ENCODE results near the gene FOXL3. TPM values are rescaled to one million over a fixed set of nuclear protein-coding genes. Genes with fewer than 3 reads are reported as not detected.
A peak's percentile ranks its signal among the peaks of the same experiment; 100 is the strongest.

FOXL3 gene
- total RNA-seq, 1 experiment from 2014 or later = not detected

GRCh38 chr7:265998-266850 lies 23.7 kb upstream of the FOXL3 start:
- H3K27ac ChIP-seq (ENCODE audit: low read length) = no peak overlapping the region
- DNase-seq (ENCODE audit: low read depth, low spot score) = no peak
- peak; percentile 27 for ATAC-seq
- no TSS peak for BruUV-seq (replicated peaks)
- H3K27me3 ChIP-seq (ENCODE audit: control insufficient read depth, insufficient read depth, low read length) = peaks cover 7% of the 10 kb centered on the region; the same call in 1 of the 2 replicates
- ChIA-PET POLR2A (no interaction called here), CTCF (interaction anchor here (1.6 kb wide), 1 partner anchor 202 kb away, joined by 7 read pairs; no protein-coding TSS in a partner anchor)
- 0 out of 2 replicates have a peak, but pooled peaks cover 4% of the 10 kb centered on the region for H3K9me3 ChIP-seq (ENCODE audit: control insufficient read depth, insufficient read depth, low read depth, low read length)
- intact Hi-C loops (cut with micrococcal nuclease; ENCODE audit: unreplicated experiment) = no loop called here
- no peaks in the 10 kb centered on the region for H3K36me3 ChIP-seq (ENCODE audit: control insufficient read depth, insufficient read depth, low read length)
- in situ Hi-C loops (cut with HindIII; ENCODE audit: low pct_unique_long_range_greater_than_20kb, low sequenced_read_pairs) = no loop called here
- no peak overlapping the region for H3K4me3 ChIP-seq (ENCODE audit: low read depth in 2 of 2, low read length in 2 of 2)
- TF ChIP-seq POLR2AphosphoS5 (IDR thresholded peaks at IDR 0.05; ENCODE audit: low read depth, low read length) = no peak
- no peak for TF ChIP-seq SIN3A (IDR thresholded peaks at IDR 0.05; ENCODE audit: borderline replicate concordance, insufficient read depth, low read depth, low read length)
- TF ChIP-seq REST (IDR thresholded peaks at IDR 0.05; ENCODE audit: insufficient read depth in 1 of 2, low read depth in 2 of 2, low read length in 1 of 2) = no peak
- TF ChIP-seq TCF7L2 (IDR thresholded peaks at IDR 0.05; ENCODE audit: low read depth, low read length) = no peak
- TF ChIP-seq CTCF (IDR thresholded peaks at IDR 0.05) = no peak
- H3K4me1 ChIP-seq (ENCODE audit: control insufficient read depth, insufficient read depth, low read length) = peaks cover 3% of the 10 kb centered on the region; the same call in 1 of the 2 replicates

GRCh38 chr7:266851-267840 lies 22.8 kb upstream of the FOXL3 start:
- Histone ChIP-seq H3K4me1 (ENCODE audit: control insufficient read depth, insufficient read depth, low read length) (peaks cover 3% of the 10 kb centered on the region; the same call in 1 of the 2 replicates), H3K36me3 (ENCODE audit: control insufficient read depth, insufficient read depth, low read length) (no peaks in the 10 kb centered on the region), H3K27ac (ENCODE audit: low read length) (no peak overlapping the region), H3K9me3 (ENCODE audit: control insufficient read depth, insufficient read depth, low read depth, low read length) (0 out of 2 replicates have a peak, but pooled peaks cover 4% of the 10 kb centered on the region), H3K4me3 (ENCODE audit: low read depth in 2 of 2, low read length in 2 of 2) (no peak overlapping the region), H3K27me3 (ENCODE audit: control insufficient read depth, insufficient read depth, low read length) (peaks cover 7% of the 10 kb centered on the region; the same call in 1 of the 2 replicates)
- TF ChIP-seq SIN3A (IDR thresholded peaks at IDR 0.05; ENCODE audit: borderline replicate concordance, insufficient read depth, low read depth, low read length) (no peak), CTCF (IDR thresholded peaks at IDR 0.05) (peak; percentile 98)
- DNase-seq (ENCODE audit: low read depth, low spot score) (no peak), ATAC-seq (peak; percentile 76)
- ChIA-PET CTCF (interaction anchor here (0.8 kb wide), 1 partner anchor 199 kb away, joined by 3 read pairs; no protein-coding TSS in a partner anchor), POLR2A (no interaction called here)
- in situ Hi-C loops (cut with HindIII; ENCODE audit: low pct_unique_long_range_greater_than_20kb, low sequenced_read_pairs) = no loop called here
- BruUV-seq (replicated peaks) = no TSS peak
- intact Hi-C loops (cut with micrococcal nuclease; ENCODE audit: unreplicated experiment) = no loop called here

All from Panc1 (cell line).